ENCODE measurements around the gene PHAX.
"Not testable (repeated sequence)": the region's sequence is repeated elsewhere in the genome, so short reads cannot be mapped to it uniquely, and the experiment has no call there.

PHAX gene

DNA sequence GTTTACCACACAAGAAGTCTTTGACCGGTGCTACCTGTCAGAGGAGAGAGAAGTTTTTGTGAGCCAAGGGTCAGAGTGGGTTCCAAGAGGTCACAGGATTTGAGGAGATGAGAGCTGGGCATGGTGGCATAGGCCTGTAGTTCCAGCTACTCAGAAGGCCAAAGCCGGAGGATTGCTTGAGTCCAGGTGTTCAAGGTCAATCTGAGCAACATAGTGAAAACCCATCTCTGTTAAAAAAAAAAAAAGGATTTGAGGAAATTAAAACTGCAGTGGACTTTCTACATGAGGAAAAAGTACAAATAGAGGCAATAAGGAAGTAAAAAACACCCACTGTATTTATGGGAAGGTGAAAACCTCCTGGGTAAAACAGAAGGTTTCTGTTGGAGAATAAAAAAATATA, 63.8 kb downstream of the PHAX start:
- DNase-seq, result no peak

DNA sequence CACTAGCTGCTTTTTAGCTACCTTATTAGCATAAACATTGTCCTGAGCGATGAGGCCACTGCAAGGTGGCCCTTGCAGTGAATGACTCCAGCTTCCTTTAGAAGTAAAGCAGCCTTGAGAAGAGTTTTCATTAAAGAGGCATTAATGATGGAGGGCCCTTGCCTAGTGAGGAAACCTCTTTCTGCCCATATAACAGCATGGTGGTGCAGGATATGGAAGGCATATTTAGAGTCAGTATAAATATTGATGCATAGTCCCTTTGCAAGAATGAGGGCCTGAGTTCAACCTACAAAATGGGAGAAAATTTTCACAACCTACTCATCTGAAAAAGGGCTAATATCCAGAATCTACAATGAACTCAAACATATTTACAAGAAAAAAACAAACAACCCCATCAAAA, 69.4 kb downstream of the PHAX start:
- DNase-seq, result not testable (repeated sequence)

DNA sequence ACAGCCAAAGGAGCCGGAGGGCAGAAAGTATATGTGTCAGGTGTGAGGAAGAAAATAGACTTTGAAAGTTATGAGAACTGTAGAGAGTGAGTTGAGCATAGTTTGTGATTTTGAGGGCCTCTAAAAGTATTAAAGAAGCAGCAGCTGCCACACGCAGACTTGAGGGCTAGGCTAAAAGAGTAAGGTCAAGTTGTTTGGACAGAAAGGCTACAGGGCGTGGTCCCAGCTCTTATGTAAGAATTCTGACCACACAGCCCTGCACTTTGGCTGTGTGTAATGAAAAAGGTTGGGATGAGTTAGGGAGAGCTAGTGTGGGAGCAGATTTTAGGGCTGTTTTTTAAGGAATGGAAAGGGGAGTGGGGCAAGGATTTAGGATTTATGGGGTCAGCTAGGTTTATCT, 70.9 kb downstream of the PHAX start:
- not testable (repeated sequence) for DNase-seq

DNA sequence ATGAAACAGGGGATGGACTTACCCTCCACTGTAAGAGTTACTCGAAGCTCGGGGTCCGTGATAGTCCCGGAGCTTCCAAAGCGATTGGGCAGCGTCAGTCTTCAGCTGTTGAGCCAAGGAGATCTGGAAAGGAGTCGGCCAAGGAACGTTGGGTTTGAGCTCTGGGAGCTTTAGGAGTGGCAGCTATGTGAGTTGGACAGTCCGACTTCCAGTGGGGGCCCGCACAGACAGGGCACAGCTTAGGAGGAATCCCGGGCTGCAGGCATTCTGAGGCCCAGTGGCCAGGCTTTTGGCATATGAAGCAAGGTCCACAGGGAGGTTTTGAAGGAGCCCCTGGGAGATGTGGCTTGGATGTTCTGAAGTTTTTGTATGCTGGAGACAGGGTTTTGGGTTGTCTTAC, 72.7 kb downstream of the PHAX start:
- no peak for DNase-seq

GRCh38 chr5:126674145-126674544, 73.4 kb downstream of the PHAX start:
- DNase-seq, result no peak

DNA sequence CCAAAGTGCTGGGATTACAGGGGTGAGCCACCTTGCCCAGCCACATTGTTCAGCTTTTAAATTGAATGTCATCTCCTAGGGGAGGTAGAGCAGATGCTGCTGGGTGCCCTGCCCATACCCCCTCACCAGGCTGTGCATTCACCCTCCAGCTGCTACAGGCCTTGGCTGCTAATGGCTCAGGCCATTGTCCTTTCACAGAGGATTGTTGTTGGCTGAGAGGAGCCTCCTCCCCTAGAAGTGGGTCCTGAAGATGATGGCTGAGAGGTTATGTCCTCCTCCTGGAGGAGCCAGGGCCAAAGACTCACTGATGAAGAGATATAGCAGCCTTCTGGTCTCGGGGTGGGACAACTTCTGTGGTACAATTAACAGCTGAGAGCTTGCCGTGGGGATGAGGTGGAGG, 74.6 kb downstream of the PHAX start:
- DNase-seq, result no peak

GRCh38 chr5:126676195-126676624, 75.5 kb downstream of the PHAX start:
- no peak for DNase-seq

Measured in GF-D8 (cell line).